Midbrain (tissue), 1 donor: ENCODE measurements around the gene ADAMTS14.
"Not testable (repeated sequence)": the region's sequence is repeated elsewhere in the genome, so short reads cannot be mapped to it uniquely, and the experiment has no call there.

ENCODE experiments used
- DNase-seq: peaks from one replicate; lab custom pipeline; 2025; lab: John Stamatoyannopoulos, UW

ADAMTS14 gene

GRCh38 chr10:70753841-70754621, 81.7 kb downstream of the ADAMTS14 start:
- DNase-seq, result no peak

GRCh38 chr10:70756700-70757360, 84.5 kb downstream of the ADAMTS14 start:
- DNase-seq, result no peak

GRCh38 chr10:70757856-70758255, 85.5 kb downstream of the ADAMTS14 start:
- no peak for DNase-seq

GRCh38 chr10:70758757-70759514, 86.6 kb downstream of the ADAMTS14 start:
- DNase-seq, result peak; percentile 80

DNA sequence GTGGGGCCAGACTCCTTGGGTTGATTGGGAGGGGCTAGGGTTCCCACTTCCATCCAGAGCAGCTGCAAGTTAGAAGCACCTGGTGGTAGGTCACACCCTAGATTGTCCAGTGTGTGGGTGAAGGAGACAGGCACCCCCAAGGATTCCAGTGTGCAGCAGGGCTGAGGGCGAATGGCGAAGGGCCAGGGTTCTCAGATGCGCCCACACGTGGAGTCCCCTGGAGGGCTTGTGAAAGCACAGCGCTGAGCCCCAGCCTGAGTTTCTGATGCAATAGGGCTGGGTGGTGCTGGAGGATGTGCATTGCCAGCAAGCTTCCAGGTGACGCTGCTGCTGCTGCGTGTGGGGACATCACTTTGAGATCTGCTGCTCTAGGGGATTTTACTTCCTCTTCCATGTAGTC, 87.5 kb downstream of the ADAMTS14 start:
- DNase-seq, result no peak

DNA sequence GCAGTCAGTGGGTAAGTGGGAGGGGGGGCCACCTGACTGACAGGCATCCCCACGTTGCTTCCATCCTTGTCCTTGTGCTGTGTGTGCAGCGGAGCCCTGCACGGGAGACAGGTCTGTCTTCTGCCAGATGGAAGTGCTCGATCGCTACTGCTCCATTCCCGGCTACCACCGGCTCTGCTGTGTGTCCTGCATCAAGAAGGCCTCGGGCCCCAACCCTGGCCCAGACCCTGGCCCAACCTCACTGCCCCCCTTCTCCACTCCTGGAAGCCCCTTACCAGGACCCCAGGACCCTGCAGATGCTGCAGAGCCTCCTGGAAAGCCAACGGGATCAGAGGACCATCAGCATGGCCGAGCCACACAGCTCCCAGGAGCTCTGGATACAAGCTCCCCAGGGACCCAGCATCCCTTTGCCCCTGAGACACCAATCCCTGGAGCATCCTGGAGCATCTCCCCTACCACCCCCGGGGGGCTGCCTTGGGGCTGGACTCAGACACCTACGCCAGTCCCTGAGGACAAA, 88.0 kb downstream of the ADAMTS14 start:
- DNase-seq, result no peak

DNA sequence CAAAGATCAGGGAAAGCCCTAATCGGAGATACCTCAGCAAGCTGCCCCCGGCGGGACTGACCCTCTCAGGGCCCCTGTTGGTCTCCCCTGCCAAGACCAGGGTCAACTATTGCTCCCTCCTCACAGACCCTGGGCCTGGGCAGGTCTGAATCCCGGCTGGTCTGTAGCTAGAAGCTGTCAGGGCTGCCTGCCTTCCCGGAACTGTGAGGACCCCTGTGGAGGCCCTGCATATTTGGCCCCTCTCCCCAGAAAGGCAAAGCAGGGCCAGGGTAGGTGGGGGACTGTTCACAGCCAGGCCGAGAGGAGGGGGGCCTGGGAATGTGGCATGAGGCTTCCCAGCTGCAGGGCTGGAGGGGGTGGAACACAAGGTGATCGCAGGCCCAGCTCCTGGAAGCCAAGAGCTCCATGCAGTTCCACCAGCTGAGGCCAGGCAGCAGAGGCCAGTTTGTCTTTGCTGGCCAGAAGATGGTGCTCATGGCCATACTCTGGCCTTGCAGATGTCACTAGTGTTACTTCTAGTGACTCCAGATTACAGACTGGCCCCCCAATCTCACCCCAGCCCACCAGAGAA, 88.8 kb downstream of the ADAMTS14 start:
- no peak for DNase-seq

GRCh38 chr10:70761727-70762350, 89.5 kb downstream of the ADAMTS14 start:
- no peak for DNase-seq

DNA sequence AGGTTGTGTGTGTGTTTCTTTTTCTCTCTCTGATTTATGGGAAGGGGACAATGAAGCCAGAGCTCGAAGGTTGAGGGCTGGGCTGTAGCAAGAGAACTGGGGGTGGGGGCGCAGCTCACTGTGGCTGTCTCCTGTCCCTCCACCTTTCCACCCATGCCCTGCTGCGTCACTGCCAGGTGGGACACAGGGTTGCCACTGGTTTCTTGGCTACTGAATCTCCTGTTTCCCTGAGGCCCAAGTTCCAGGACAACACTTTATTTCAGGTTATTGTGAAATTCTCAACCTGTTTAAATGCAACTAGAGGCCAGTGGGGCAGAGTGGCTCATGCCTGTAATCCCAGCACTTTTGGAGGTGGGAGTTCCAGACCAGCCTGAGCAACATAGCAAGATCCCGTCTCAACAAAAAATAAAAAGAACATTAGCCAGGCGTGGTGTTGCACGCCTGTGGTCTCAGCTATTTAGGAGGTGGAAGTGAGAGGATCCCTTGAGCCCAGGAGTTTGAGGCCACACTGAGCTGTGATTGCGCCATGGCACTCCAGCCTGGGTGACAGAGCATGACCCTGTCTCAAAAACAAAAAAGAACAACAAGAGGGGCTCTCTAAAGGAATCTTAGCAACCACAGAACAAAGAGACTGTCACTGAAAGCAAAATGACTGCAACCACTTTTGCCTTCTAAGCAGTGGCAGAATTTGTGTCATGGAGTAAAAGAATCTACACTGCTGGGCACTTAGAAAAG, 90.3 kb downstream of the ADAMTS14 start:
- no peak for DNase-seq

GRCh38 chr10:70763567-70763966, 91.3 kb downstream of the ADAMTS14 start:
- DNase-seq, result no peak

GRCh38 chr10:70765794-70766594, 93.7 kb downstream of the ADAMTS14 start:
- no peak for DNase-seq

- DNase-seq, result not testable (repeated sequence)
Measured at GRCh38 chr10:70768026-70768685, 95.8 kb downstream of the ADAMTS14 start.

- DNase-seq, result no peak
Measured at GRCh38 chr10:70769121-70769520, 96.8 kb downstream of the ADAMTS14 start.

DNA sequence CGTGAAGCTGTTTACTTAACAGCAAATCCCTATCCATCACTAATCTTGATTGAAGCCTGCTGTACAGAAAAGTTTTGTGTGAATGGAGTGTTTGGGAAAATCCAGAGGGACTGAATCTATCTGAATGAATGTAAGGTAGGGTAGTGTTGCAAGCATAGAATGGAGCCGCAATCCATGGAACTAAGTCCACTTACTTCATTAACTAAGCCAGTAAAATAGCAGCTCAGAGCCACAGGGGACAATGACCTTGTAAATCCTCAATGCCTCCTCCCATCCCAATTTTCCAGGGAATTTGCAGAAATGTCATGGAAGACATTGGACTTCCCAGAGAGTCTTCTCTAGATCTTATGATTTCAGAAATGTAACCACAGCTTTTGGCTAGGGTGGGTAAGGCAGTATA, 97.7 kb downstream of the ADAMTS14 start:
- DNase-seq, result no peak

GRCh38 chr10:70770516-70770915, 98.2 kb downstream of the ADAMTS14 start:
- DNase-seq, result not testable (repeated sequence)

GRCh38 chr10:70771311-70772194, 99.2 kb downstream of the ADAMTS14 start:
- no peak for DNase-seq

DNA sequence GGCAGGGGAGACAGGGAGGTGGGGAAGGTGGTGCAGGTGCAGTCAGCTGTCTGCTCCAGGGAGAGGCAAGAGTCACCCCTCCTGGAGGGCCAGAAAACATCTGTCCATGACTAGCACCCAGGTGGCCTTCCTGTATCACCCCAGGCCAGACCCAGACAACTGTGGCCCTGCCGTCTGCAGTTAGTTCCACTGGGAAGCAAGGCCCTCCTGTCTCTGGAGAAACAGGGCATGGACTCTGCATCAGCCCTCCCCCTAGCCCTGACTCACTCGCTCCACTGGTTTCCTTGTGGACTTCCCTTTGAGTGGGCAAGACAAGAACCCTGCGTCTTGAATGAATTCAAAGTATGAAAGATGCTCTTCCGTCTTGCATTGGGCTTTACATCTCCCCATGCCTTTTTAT, 100.3 kb downstream of the ADAMTS14 start:
- DNase-seq, result no peak

DNA sequence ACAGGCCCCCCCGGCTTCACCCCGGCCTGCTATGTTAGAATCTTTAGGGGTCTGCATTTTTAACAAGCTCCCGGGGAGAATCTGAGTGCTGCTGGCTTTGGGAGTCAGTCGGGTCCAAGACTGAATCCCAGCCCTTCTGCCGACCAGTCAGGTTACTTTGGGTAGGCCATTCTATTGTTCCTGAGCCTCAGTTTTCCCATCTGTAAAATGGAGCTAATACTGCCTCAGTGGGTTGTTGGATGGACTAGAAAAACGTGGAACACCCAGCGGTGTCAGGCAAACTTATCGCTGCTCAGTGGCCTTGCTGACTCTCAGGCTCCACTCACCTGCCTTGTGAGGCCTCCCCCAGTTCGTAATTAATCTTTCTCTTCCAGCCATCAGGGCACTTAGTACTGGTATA, 101.2 kb downstream of the ADAMTS14 start:
- no peak for DNase-seq
